Measurements from ENCODE around the gene CCL4.
"Not testable (repeated sequence)": the region's sequence is repeated elsewhere in the genome, so short reads cannot be mapped to it uniquely, and the experiment has no call there.

CCL4 gene

GRCh38 chr17:36074365-36074764 lies 29.3 kb upstream of the CCL4 start:
- TF ChIP-seq EZH2phosphoT487 (IDR thresholded peaks at IDR 0.05; ENCODE audit: borderline replicate concordance, low read length) (no peak), CTCF (IDR thresholded peaks at IDR 0.05; ENCODE audit: low read depth, low read length, poor library complexity, severe bottlenecking) (no peak)
- Histone ChIP-seq H3K36me3 (ENCODE audit: control insufficient read depth, low read length) (no peaks in the 10 kb centered on the region), H3K4me3 (ENCODE audit: low read length) (no peak overlapping the region), H3K4me1 (ENCODE audit: control insufficient read depth, low read length) (no peaks in the 10 kb centered on the region), H3K9me3 (ENCODE audit: control insufficient read depth, insufficient read depth, low read length) (no peaks in the 10 kb centered on the region), H4K20me1 (ENCODE audit: control insufficient read depth, insufficient read depth, low read depth, low read length) (no peaks in the 10 kb centered on the region), H3K27me3 (ENCODE audit: control insufficient read depth, low read length) (peaks cover 35% of the 10 kb centered on the region), H3K9me2 (replicated peaks; ENCODE audit: control insufficient read depth, low read length) (no peaks in the 10 kb centered on the region), H3K4me2 (ENCODE audit: low read length) (no peak overlapping the region), H3K79me2 (ENCODE audit: control insufficient read depth, low read length) (no peaks in the 10 kb centered on the region), H3F3A (ENCODE audit: control insufficient read depth, insufficient read depth) (no peaks in the 10 kb centered on the region), H3K27ac (ENCODE audit: low read depth, low read length) (no peak overlapping the region)

GRCh38 chr17:36081681-36082471 lies 21.8 kb upstream of the CCL4 start:
- not testable (repeated sequence) for H3K9me3 ChIP-seq (ENCODE audit: control insufficient read depth, insufficient read depth, low read length); H3K4me3 ChIP-seq (ENCODE audit: low read length); H3F3A ChIP-seq (ENCODE audit: control insufficient read depth, insufficient read depth); H3K36me3 ChIP-seq (ENCODE audit: control insufficient read depth, low read length); H3K4me2 ChIP-seq (ENCODE audit: low read length); H3K4me1 ChIP-seq (ENCODE audit: control insufficient read depth, low read length); H3K27ac ChIP-seq (ENCODE audit: low read depth, low read length); H3K9me2 ChIP-seq (replicated peaks; ENCODE audit: control insufficient read depth, low read length); H3K79me2 ChIP-seq (ENCODE audit: control insufficient read depth, low read length); H4K20me1 ChIP-seq (ENCODE audit: control insufficient read depth, insufficient read depth, low read depth, low read length)
- peaks cover 22% of the 10 kb centered on the region for H3K27me3 ChIP-seq (ENCODE audit: control insufficient read depth, low read length)

- not testable (repeated sequence) for H3K36me3 ChIP-seq (ENCODE audit: control insufficient read depth, low read length); H3K4me1 ChIP-seq (ENCODE audit: control insufficient read depth, low read length); H3K9me3 ChIP-seq (ENCODE audit: control insufficient read depth, insufficient read depth, low read length); H3K79me2 ChIP-seq (ENCODE audit: control insufficient read depth, low read length); H3K4me2 ChIP-seq (ENCODE audit: low read length); H3K9me2 ChIP-seq (replicated peaks; ENCODE audit: control insufficient read depth, low read length); H3K27ac ChIP-seq (ENCODE audit: low read depth, low read length); H3K4me3 ChIP-seq (ENCODE audit: low read length); H3F3A ChIP-seq (ENCODE audit: control insufficient read depth, insufficient read depth); H4K20me1 ChIP-seq (ENCODE audit: control insufficient read depth, insufficient read depth, low read depth, low read length)
- H3K27me3 ChIP-seq (ENCODE audit: control insufficient read depth, low read length): peaks cover 15% of the 10 kb centered on the region
Observed at GRCh38 chr17:36082482-36083120, 21.0 kb upstream of the CCL4 start.

- H3K27me3 ChIP-seq (ENCODE audit: control insufficient read depth, low read length): peaks cover 11% of the 10 kb centered on the region
- H3K4me3 ChIP-seq (ENCODE audit: low read length); H4K20me1 ChIP-seq (ENCODE audit: control insufficient read depth, insufficient read depth, low read depth, low read length); H3K4me2 ChIP-seq (ENCODE audit: low read length); H3K9me3 ChIP-seq (ENCODE audit: control insufficient read depth, insufficient read depth, low read length); H3F3A ChIP-seq (ENCODE audit: control insufficient read depth, insufficient read depth); H3K9me2 ChIP-seq (replicated peaks; ENCODE audit: control insufficient read depth, low read length); H3K79me2 ChIP-seq (ENCODE audit: control insufficient read depth, low read length); H3K27ac ChIP-seq (ENCODE audit: low read depth, low read length); H3K36me3 ChIP-seq (ENCODE audit: control insufficient read depth, low read length); H3K4me1 ChIP-seq (ENCODE audit: control insufficient read depth, low read length): not testable (repeated sequence)
Observed at GRCh38 chr17:36083691-36084090, 19.9 kb upstream of the CCL4 start.

- H3K4me2 ChIP-seq (ENCODE audit: low read length): no peak overlapping the region
- no peaks in the 10 kb centered on the region for H3K79me2 ChIP-seq (ENCODE audit: control insufficient read depth, low read length)
- TF ChIP-seq CTCF (IDR thresholded peaks at IDR 0.05; ENCODE audit: low read depth, low read length, poor library complexity, severe bottlenecking) (no peak), EZH2phosphoT487 (IDR thresholded peaks at IDR 0.05; ENCODE audit: borderline replicate concordance, low read length) (no peak)
- H3K27ac ChIP-seq (ENCODE audit: low read depth, low read length): no peak overlapping the region
- H3K9me3 ChIP-seq (ENCODE audit: control insufficient read depth, insufficient read depth, low read length): no peaks in the 10 kb centered on the region
- H3K9me2 ChIP-seq (replicated peaks; ENCODE audit: control insufficient read depth, low read length): no peaks in the 10 kb centered on the region
- peaks cover 3% of the 10 kb centered on the region; the same call in 1 of the 2 replicates for H4K20me1 ChIP-seq (ENCODE audit: control insufficient read depth, insufficient read depth, low read depth, low read length)
- peaks cover 28% of the 10 kb centered on the region for H3K27me3 ChIP-seq (ENCODE audit: control insufficient read depth, low read length)
- peaks cover 22% of the 10 kb centered on the region for H3K4me1 ChIP-seq (ENCODE audit: control insufficient read depth, low read length)
- H3F3A ChIP-seq (ENCODE audit: control insufficient read depth, insufficient read depth): peaks cover 6% of the 10 kb centered on the region; the same call in 1 of the 2 replicates
- no peaks in the 10 kb centered on the region for H3K36me3 ChIP-seq (ENCODE audit: control insufficient read depth, low read length)
- no peak overlapping the region for H3K4me3 ChIP-seq (ENCODE audit: low read length)
Observed at GRCh38 chr17:36085765-36086164, 17.9 kb upstream of the CCL4 start.

All from DOHH2 (cell line).